Measurements from ENCODE around the gene BEND2. TPM values are rescaled to one million over a fixed set of nuclear protein-coding genes. Genes with fewer than 3 reads are reported as not detected.
"Not testable (repeated sequence)": the region's sequence is repeated elsewhere in the genome, so short reads cannot be mapped to it uniquely, and the experiment has no call there.

The BEND2 gene
- total RNA-seq, 1 experiment from 2014 or later: not detected

GRCh38 chrX:18252644-18253359 lies 32.1 kb upstream of the BEND2 start:
- no CpG with 5 or more reads among the region's 3 CpGs for WGBS (ENCODE audit: extremely low coverage, insufficient read length, low lambda C conversion rate)
- no peak overlapping the region for H3K4me2 ChIP-seq (ENCODE audit: insufficient read depth, insufficient read length, low read length)
- no peak overlapping the region for H4K8ac ChIP-seq (replicated peaks; ENCODE audit: insufficient read length, low read depth, low read length)
- H3K4me1 Mint-ChIP-seq: peaks cover 7% of the 10 kb centered on the region in 2 experiments; a peak in 2 of 4 replicates
- no peak for DNase-seq
- no peak overlapping the region for H3K18ac ChIP-seq (ENCODE audit: insufficient read length, low read depth, low read length)
- no peak overlapping the region for H2BK12ac ChIP-seq (ENCODE audit: insufficient read length, low read depth, low read length)
- no peak overlapping the region for H4K91ac ChIP-seq (ENCODE audit: insufficient read length, low read depth, low read length)
- no peak overlapping the region for H3T11ph ChIP-seq (ENCODE audit: low read length)
- no peak overlapping the region for H3K56ac ChIP-seq (ENCODE audit: insufficient read length, low read depth, low read length)
- no peak overlapping the region for H2BK120ac ChIP-seq (ENCODE audit: low read depth, low read length, poor library complexity, severe bottlenecking)
- no peak overlapping the region for H3K14ac ChIP-seq (ENCODE audit: insufficient read depth, low read length)
- H4K20me1 ChIP-seq (ENCODE audit: control insufficient read depth, insufficient read depth, insufficient read length): no peaks in the 10 kb centered on the region
- H4K5ac ChIP-seq (ENCODE audit: insufficient read length, low read depth, low read length): no peak overlapping the region
- no peak overlapping the region for H3K4ac ChIP-seq (ENCODE audit: low read depth, low read length)
- no peak overlapping the region for H3K4me3 Mint-ChIP-seq
- H3K27ac Mint-ChIP-seq: no peak overlapping the region
- H3K36me3 Mint-ChIP-seq (ENCODE audit: insufficient read depth in 1 of 3, low read depth in 3 of 3): peaks cover 15 to 30% (median 29%) of the 10 kb centered on the region in 3 experiments; a peak in 6 of 7 replicates
- peaks cover 2% of the 10 kb centered on the region for H3K27me3 Mint-ChIP-seq (ENCODE audit: low read depth)
- H2BK20ac ChIP-seq (ENCODE audit: low read depth, low read length, poor library complexity, severe bottlenecking): no peak overlapping the region
- no peak overlapping the region for H3K23ac ChIP-seq (ENCODE audit: insufficient read length, low read depth, low read length)
- no peaks in the 10 kb centered on the region for H3K27me3 ChIP-seq (ENCODE audit: insufficient read depth, low read length)
- no peak overlapping the region for H2AK5ac ChIP-seq (ENCODE audit: insufficient read length, low read length)
- no peaks in the 10 kb centered on the region for H3K23me2 ChIP-seq (ENCODE audit: insufficient read length, low read depth, low read length, poor library complexity, severe bottlenecking)
- H3K9me3 ChIP-seq (ENCODE audit: control insufficient read depth, low read depth, low read length): peaks cover 18% of the 10 kb centered on the region
- H2BK5ac ChIP-seq (ENCODE audit: insufficient read length, low read length): no peak overlapping the region
- no peaks in the 10 kb centered on the region for H3K79me1 ChIP-seq (ENCODE audit: insufficient read depth, low read depth, low read length, poor library complexity, severe bottlenecking)
- no peak overlapping the region for H3K27ac ChIP-seq (ENCODE audit: insufficient read length, low read depth, low read length)
- no peak overlapping the region for H2BK15ac ChIP-seq (ENCODE audit: low read depth, low read length)
- H3K4me1 ChIP-seq (ENCODE audit: insufficient read depth, low read length): no peaks in the 10 kb centered on the region
- H3K9ac ChIP-seq (ENCODE audit: extremely low read depth, insufficient read length, low read length): no peak overlapping the region
- H2AFZ ChIP-seq (ENCODE audit: low read length): no peak overlapping the region
- TF ChIP-seq CTCF (conservative IDR thresholded peaks at IDR 0.05): no peak
- H3K9me3 Mint-ChIP-seq: peaks cover 50 to 58% of the 10 kb centered on the region in 2 experiments
- H3K79me2 ChIP-seq (ENCODE audit: insufficient read depth, low read length): no peaks in the 10 kb centered on the region

- H3K27ac Mint-ChIP-seq; H3K27me3 ChIP-seq (ENCODE audit: insufficient read depth, low read length); H3K23ac ChIP-seq (ENCODE audit: insufficient read length, low read depth, low read length); H3K79me1 ChIP-seq (ENCODE audit: insufficient read depth, low read depth, low read length, poor library complexity, severe bottlenecking); H3K4ac ChIP-seq (ENCODE audit: low read depth, low read length); H3K27ac ChIP-seq (ENCODE audit: insufficient read length, low read depth, low read length); H3K4me1 Mint-ChIP-seq; H3T11ph ChIP-seq (ENCODE audit: low read length); H3K4me1 ChIP-seq (ENCODE audit: insufficient read depth, low read length); H3K36me3 Mint-ChIP-seq (ENCODE audit: insufficient read depth in 1 of 3, low read depth in 3 of 3); H2BK5ac ChIP-seq (ENCODE audit: insufficient read length, low read length); H3K4me3 Mint-ChIP-seq; H3K14ac ChIP-seq (ENCODE audit: insufficient read depth, low read length); H4K8ac ChIP-seq (replicated peaks; ENCODE audit: insufficient read length, low read depth, low read length); H3K79me2 ChIP-seq (ENCODE audit: insufficient read depth, low read length); H3K9ac ChIP-seq (ENCODE audit: extremely low read depth, insufficient read length, low read length); H2AFZ ChIP-seq (ENCODE audit: low read length); H2BK12ac ChIP-seq (ENCODE audit: insufficient read length, low read depth, low read length); H4K20me1 ChIP-seq (ENCODE audit: control insufficient read depth, insufficient read depth, insufficient read length); H2BK15ac ChIP-seq (ENCODE audit: low read depth, low read length); H2AK5ac ChIP-seq (ENCODE audit: insufficient read length, low read length); DNase-seq; H2BK20ac ChIP-seq (ENCODE audit: low read depth, low read length, poor library complexity, severe bottlenecking); H3K23me2 ChIP-seq (ENCODE audit: insufficient read length, low read depth, low read length, poor library complexity, severe bottlenecking); H3K18ac ChIP-seq (ENCODE audit: insufficient read length, low read depth, low read length); H3K4me2 ChIP-seq (ENCODE audit: insufficient read depth, insufficient read length, low read length); H3K27me3 Mint-ChIP-seq (ENCODE audit: low read depth); H3K56ac ChIP-seq (ENCODE audit: insufficient read length, low read depth, low read length); H2BK120ac ChIP-seq (ENCODE audit: low read depth, low read length, poor library complexity, severe bottlenecking); H4K5ac ChIP-seq (ENCODE audit: insufficient read length, low read depth, low read length); H4K91ac ChIP-seq (ENCODE audit: insufficient read length, low read depth, low read length): not testable (repeated sequence)
- WGBS (ENCODE audit: extremely low coverage, insufficient read length, low lambda C conversion rate): no CpG with 5 or more reads among the region's 21 CpGs
- H3K9me3 ChIP-seq (ENCODE audit: control insufficient read depth, low read depth, low read length): peaks cover 36% of the 10 kb centered on the region
- peaks cover 68 to 82% of the 10 kb centered on the region in 2 experiments for H3K9me3 Mint-ChIP-seq
Observed at GRCh38 chrX:18229646-18230045, 9.0 kb upstream of the BEND2 start.
